RWPE1 (cell line): ENCODE data around the gene ADAM12.

Experiments
- CTCF ChIA-PET: fragments of 350-600 bp; sonication (Branson Sonifier 250); formaldehyde crosslinking; extraction: SDS; loops from one replicate; lab custom pipeline; 2021; lab: Yijun Ruan, JAX
- POLR2A ChIA-PET: fragments of 400-600 bp; formaldehyde crosslinking; extraction: SDS; loops from one replicate; lab custom pipeline; 2020; ENCODE audit warnings: antibody characterized with exemption; ENCODE audit not compliant: low non-redundant PET; lab: Yijun Ruan, JAX
- DNase-seq: peaks from one replicate; pipeline ENCODE4 v3.0.0; 2012; ENCODE audit warnings: low spot score
- H3K27ac ChIP-seq: fragments of 450-650 bp; 2 replicates; pipeline ENCODE4 v1.5.1; 2017
- CTCF ChIP-seq: fragments of 450-650 bp; conservative IDR thresholded peaks from 2 replicates; pipeline ENCODE4 v1.5.1; 2017; ENCODE audit warnings: low read depth, mild to moderate bottlenecking

Gene ADAM12

GRCh38 chr10:126421756-126422256 lies 33.5 kb upstream of the ADAM12 start:
- CTCF ChIA-PET: interaction anchor here (0.6 kb wide), 1 partner anchor 383 kb away, joined by 3 read pairs; no protein-coding TSS in a partner anchor
- no peak for DNase-seq
- TF ChIP-seq CTCF: no peak
- H3K27ac ChIP-seq: no peak overlapping the region
- POLR2A ChIA-PET: no interaction called here

- H3K27ac ChIP-seq: no peak overlapping the region
- TF ChIP-seq CTCF: no peak
- ChIA-PET POLR2A (no interaction called here), CTCF (interaction anchor here (0.5 to 0.7 kb wide), 2 partner anchors 85 to 437 kb away, joined by 3 read pairs; no protein-coding TSS in a partner anchor)
- no peak for DNase-seq
Measured at GRCh38 chr10:126420567-126421300, 32.5 kb upstream of the ADAM12 start.

GRCh38 chr10:126417220-126417825 lies 29.0 kb upstream of the ADAM12 start:
- no peak overlapping the region for H3K27ac ChIP-seq
- DNase-seq: no peak
- ChIA-PET POLR2A (no interaction called here), CTCF (interaction anchor here (0.6 kb wide), 1 partner anchor 30 kb away, joined by 3 read pairs; no protein-coding TSS in a partner anchor)
- no peak for TF ChIP-seq CTCF

GRCh38 chr10:126409821-126410220 lies 21.5 kb upstream of the ADAM12 start:
- ChIA-PET POLR2A (no interaction called here), CTCF (no interaction called here)
- TF ChIP-seq CTCF: no peak
- no peak for DNase-seq
- H3K27ac ChIP-seq: no peak overlapping the region

GRCh38 chr10:126408953-126409641 lies 20.8 kb upstream of the ADAM12 start:
- no peak for DNase-seq
- H3K27ac ChIP-seq: no peak overlapping the region
- ChIA-PET CTCF (no interaction called here), POLR2A (no interaction called here)
- TF ChIP-seq CTCF: no peak

GRCh38 chr10:126407831-126408230 lies 19.6 kb upstream of the ADAM12 start:
- POLR2A ChIA-PET: no interaction called here
- CTCF ChIA-PET: interaction anchor here (0.7 kb wide), 1 partner anchor 69 kb away, joined by 4 read pairs; no protein-coding TSS in a partner anchor
- no peak for TF ChIP-seq CTCF
- no peak for DNase-seq
- H3K27ac ChIP-seq: no peak overlapping the region
